GM19023 (cell line): ENCODE measurements around the gene OR2AT4.

Source experiments
- ATAC-seq: cut with Tn5 transposase; IDR thresholded peaks from one replicate; pipeline ENCODE4 v1.9.1; 2021; ENCODE audit warnings: mild to moderate bottlenecking, moderate library complexity; ENCODE audit not compliant: unreplicated experiment

The OR2AT4 gene

DNA sequence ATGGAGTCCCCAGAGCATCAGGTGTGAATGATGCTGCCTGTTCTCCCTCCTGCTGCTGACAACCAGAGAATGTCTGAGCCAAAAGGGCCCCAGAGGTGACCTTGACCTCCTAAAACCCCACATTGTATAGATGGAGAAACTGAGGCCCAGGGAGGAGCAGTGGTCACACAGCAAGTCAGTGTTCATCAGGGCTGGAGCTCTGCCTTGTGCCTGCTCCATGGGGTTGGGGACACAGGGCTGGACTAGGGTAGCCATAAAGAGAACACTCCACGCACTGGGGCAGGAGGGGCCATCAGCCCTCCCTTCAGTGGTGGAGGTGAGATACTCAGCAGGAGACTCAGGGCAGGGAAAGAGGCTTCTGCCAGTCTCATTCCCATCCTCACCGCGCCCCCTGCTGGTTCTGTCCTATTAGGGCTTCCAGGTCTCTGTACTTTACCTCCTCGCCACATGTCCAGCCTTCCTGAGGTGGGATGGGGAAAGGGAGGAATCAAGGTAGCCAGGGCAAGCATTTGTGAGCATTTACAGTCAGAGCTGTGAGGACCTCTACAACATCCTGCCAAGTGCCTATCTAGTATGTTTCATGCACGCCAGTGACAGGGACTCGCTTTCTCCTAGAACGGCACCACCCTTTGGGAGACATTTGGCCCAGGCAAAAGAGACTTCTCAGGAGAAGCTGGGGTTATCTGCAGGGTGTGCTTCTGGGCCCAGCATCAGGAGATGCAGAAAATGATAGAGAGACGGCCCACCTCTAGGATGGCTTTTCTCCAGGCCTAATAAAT is 64.7 kb downstream of the OR2AT4 start:
- ATAC-seq: no peak
